Common myeloid progenitor, CD34-positive (primary cell): ENCODE data around the gene CCT3.

ENCODE experiments used
- CTCF ChIA-PET: fragments of 350-600 bp; sonication (Branson Sonifier 250); formaldehyde crosslinking; loops from one replicate; lab custom pipeline; 2021; ENCODE audit warnings: antibody characterized with exemption; lab: Charles Lee
- POLR2A ChIA-PET: fragments of 350-600 bp; sonication (Branson Sonifier 250); formaldehyde crosslinking; loops from one replicate; lab custom pipeline; 2021; ENCODE audit warnings: antibody characterized with exemption; lab: Charles Lee
- DNase-seq, 3 donors: peaks; one replicate each; pipeline versions ENCODE4 v3.0.0 to v3.0.0-alpha.2; 2013
- H3K27ac ChIP-seq, 2 experiments: 1 replicate in 1 of 2; 2 replicates in 1 of 2; pipeline ENCODE4 v1.7.0; 2013; ENCODE audit warnings: inconsistent platforms in 2 of 2, low read length in 2 of 2, mild to moderate bottlenecking in 2 of 2, low read depth in 1 of 2, moderate library complexity in 1 of 2; ENCODE audit not compliant: severe bottlenecking in 2 of 2, insufficient read depth in 1 of 2, poor library complexity in 1 of 2
- H3K27me3 ChIP-seq, 5 experiments: replicated peaks in 2 of 5; 1 replicate in 3 of 5; 2 replicates in 2 of 5; pipeline versions ENCODE4 v1.6.1 to v1.7.0; 2013; ENCODE audit warnings: low read length in 4 of 5, mild to moderate bottlenecking in 2 of 5, moderate library complexity in 2 of 5, inconsistent platforms in 1 of 5; ENCODE audit not compliant: insufficient read depth in 5 of 5, control insufficient read depth in 4 of 5
- H3K36me3 ChIP-seq, 4 experiments: 1 replicate in 2 of 4; 2 replicates in 2 of 4; pipeline versions ENCODE4 v1.6.1 to v1.7.0; 2013; ENCODE audit warnings: low read length in 3 of 4, control low read depth in 1 of 4, mild to moderate bottlenecking in 1 of 4; ENCODE audit not compliant: control insufficient read depth in 4 of 4, insufficient read depth in 4 of 4
- H3K4me1 ChIP-seq, 4 experiments: 1 replicate in 3 of 4; 2 replicates in 1 of 4; pipeline versions ENCODE4 v1.6.1 to v1.7.1; 2013; ENCODE audit warnings: low read length in 3 of 4, mild to moderate bottlenecking in 3 of 4, control low read depth in 1 of 4, inconsistent platforms in 1 of 4, moderate library complexity in 1 of 4; ENCODE audit not compliant: control insufficient read depth in 4 of 4, insufficient read depth in 4 of 4; ENCODE audit errors: control extremely low read depth in 1 of 4
- H3K4me3 ChIP-seq, 7 experiments: 1 replicate in 4 of 7; 2 replicates in 3 of 7; pipeline versions ENCODE4 v1.5.1 to v1.7.0; 2013; ENCODE audit warnings: mild to moderate bottlenecking in 7 of 7, low read length in 6 of 7, moderate library complexity in 6 of 7, inconsistent platforms in 2 of 7, low read depth in 2 of 7, control low read depth in 1 of 7; ENCODE audit not compliant: insufficient read depth in 4 of 7, control insufficient read depth in 1 of 7; ENCODE audit errors: extremely low read depth in 1 of 7
- H3K9me3 ChIP-seq, 5 experiments: 1 replicate in 4 of 5; 2 replicates in 1 of 5; pipeline versions ENCODE4 v1.6.1 to v1.7.1; 2013; ENCODE audit warnings: low read length in 4 of 5, mild to moderate bottlenecking in 2 of 5, inconsistent platforms in 1 of 5, low read depth in 1 of 5, moderate library complexity in 1 of 5; ENCODE audit not compliant: control insufficient read depth in 4 of 5, insufficient read depth in 2 of 5; ENCODE audit errors: control extremely low read depth in 1 of 5
- WGBS: methylation state at CpG from one replicate; pipeline ENCODE4 v1.1.5; 2013; ENCODE audit not compliant: insufficient coverage; 5-methylcytosine and 5-hydroxymethylcytosine counted together

The CCT3 gene

DNA sequence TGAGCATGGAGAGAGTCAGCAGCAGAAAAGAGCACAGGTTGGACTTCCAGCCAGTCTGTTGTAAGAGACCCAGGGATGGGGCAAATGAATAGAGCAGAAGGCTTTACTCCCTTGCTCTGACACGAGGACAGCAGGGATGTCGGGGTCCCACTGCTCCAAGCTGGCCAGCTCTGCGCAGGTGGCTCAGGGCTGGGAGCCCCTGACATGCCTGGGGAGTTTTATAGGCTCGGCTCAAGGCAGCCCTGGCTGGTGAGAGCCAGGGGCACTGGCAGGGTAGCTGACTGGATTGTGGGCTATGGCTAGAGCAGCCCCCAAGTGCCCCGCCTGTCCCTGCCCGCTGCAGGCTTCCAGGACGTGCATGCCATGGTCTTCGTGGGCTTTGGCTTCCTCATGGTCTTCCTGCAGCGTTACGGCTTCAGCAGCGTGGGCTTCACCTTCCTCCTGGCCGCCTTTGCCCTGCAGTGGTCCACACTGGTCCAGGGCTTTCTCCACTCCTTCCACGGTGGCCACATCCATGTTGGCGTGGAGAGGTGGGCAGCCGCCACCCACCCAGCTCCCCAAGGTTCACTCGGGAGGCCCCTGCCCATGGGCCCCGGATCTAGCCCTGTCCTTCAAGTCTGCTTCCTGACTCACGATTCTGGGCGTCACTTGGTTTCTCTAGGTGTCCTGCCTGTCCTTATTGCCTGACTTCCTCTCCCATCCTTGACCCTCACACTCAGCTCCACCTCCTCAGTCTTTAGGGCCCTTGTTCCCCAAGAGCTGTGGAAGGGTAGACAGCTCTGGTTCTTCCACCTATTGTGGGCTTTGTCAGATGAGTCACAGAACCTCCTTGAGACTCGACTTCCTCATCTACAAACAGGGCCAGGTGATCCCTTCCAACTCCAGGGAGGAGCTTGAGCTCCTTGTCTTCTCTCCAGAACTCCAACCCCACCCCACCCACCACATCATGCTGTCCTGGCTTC is 39.1 kb upstream of the CCT3 start:
- Histone ChIP-seq H3K36me3 (no peaks in the 10 kb centered on the region), H3K4me3 (no peak overlapping the region), H3K27ac (no peak overlapping the region), H3K27me3 (peaks cover 0 to 6% (median 3%) of the 10 kb centered on the region in 5 experiments), H3K9me3 (no peaks in the 10 kb centered on the region), H3K4me1 (peaks cover 0 to 13% (median 4%) of the 10 kb centered on the region in 4 experiments)
- POLR2A ChIA-PET = interaction anchor here (0.6 kb wide), 1 partner anchor 21 kb away, joined by 3 read pairs; no protein-coding TSS in a partner anchor
- 66% methylated on average over 19 of the region's 20 CpGs for WGBS
- CTCF ChIA-PET = interaction anchor here (1.0 to 5.9 kb wide), 7 partner anchors 9 to 240 kb away, joined by 3 to 48 read pairs (median 5); no protein-coding TSS in a partner anchor
- peak in 2 of 3 donors; percentile 23 to 29 for DNase-seq

DNA sequence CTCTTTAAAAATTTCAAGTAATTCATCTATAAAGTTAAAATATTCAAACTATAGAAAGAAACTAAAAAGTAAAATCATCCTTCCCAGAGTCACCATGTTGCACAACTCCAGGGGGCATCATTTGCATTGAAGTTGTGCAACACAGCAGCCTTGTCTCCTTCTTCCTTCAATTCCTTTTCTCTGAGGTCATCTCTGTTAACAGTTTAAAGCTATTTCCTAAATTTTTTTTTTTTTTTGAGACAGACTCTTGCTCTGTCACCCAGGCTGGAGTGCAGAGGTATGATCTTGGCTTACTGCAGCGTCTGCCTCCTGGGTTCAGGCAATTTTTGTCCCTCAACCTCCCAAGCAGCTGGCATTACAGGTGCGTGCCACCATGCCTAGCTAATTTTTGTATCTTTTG is 38.1 kb upstream of the CCT3 start:
- H3K36me3 ChIP-seq = no peaks in the 10 kb centered on the region
- H3K27ac ChIP-seq = no peak overlapping the region
- CTCF ChIA-PET = interaction anchor here (1.0 to 5.9 kb wide), 3 partner anchors 10 to 70 kb away, joined by 3 to 48 read pairs (median 35); no protein-coding TSS in a partner anchor
- 92% methylated on average over 2 of the region's 2 CpGs for WGBS
- peak in 1 of 3 donors; percentile 27 for DNase-seq
- POLR2A ChIA-PET = no interaction called here
- no peak overlapping the region for H3K4me3 ChIP-seq
- H3K9me3 ChIP-seq = no peaks in the 10 kb centered on the region
- peaks cover 0 to 5% (median 3%) of the 10 kb centered on the region in 5 experiments for H3K27me3 ChIP-seq
- H3K4me1 ChIP-seq = peaks cover 0 to 18% (median 7%) of the 10 kb centered on the region in 4 experiments

DNA sequence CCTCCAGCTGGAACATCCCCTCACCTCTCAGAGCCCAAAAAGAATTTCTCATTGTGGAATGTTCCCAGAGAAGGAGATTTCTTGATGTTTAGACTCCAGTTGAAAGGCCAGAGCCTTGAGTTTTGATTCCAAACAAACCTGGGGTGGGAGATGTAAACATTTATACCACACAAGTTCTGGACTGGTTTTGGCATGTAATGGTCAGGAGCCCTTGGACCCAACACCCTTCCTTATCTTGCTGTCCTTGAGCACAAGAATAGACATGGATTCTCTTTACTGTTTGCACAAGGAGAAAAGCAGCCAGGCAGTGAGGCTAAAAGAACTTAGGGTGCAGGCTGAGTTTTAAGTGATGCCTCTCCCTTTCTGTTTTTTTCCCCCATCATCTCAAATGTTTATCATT is 35.5 kb upstream of the CCT3 start:
- DNase-seq = no peak
- H3K27ac ChIP-seq = no peak overlapping the region
- no peaks in the 10 kb centered on the region for H3K36me3 ChIP-seq
- H3K4me1 ChIP-seq = peaks cover 0 to 28% (median 16%) of the 10 kb centered on the region in 4 experiments
- no peak overlapping the region for H3K4me3 ChIP-seq
- ChIA-PET CTCF (interaction anchor here (1.4 to 5.9 kb wide), 4 partner anchors 9 to 72 kb away, joined by 4 to 48 read pairs (median 10); no protein-coding TSS in a partner anchor), POLR2A (no interaction called here)
- H3K27me3 ChIP-seq = peaks cover 0 to 18% (median 7%) of the 10 kb centered on the region in 5 experiments
- no peaks in the 10 kb centered on the region for H3K9me3 ChIP-seq

DNA sequence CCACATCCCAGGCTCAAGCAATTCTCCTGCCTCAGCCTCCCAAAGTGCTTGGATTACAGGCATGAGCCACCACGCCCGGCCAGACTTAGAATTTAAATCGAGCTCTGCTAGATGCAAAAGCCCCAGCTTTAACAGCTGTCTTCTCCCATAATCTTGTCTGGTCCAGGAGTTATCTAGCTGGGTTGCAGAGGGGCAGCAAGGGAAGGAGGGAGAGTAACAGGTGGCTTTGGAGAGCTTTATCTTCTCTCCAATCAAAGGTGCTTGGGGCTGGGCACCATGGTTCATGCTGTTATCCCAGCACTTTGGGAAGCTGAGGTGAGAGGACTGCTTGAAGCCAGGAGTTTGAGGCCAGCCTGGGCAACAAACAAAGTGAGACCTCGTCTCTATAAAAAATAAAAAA is 34.8 kb upstream of the CCT3 start:
- H3K27me3 ChIP-seq = peaks cover 0 to 20% (median 7%) of the 10 kb centered on the region in 5 experiments

DNA sequence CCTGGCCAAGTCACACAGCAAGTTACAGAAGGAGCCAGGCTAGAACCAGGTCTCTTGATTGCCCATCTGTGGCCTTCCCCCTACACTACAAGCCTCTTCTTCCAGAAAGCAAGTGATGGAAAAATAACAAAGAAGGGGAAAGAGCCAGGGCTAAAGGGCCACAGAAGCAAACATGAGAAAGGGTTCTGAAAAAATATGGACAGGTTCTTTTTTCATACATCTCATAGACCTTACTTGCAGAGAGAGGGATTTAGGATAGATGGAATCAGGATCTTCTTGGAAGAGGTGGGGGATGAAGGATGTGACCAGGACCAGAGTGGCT is 34.1 kb upstream of the CCT3 start:
- Histone ChIP-seq H3K27me3 (peaks cover 0 to 23% (median 7%) of the 10 kb centered on the region in 5 experiments), H3K4me3 (no peak overlapping the region), H3K4me1 (peaks cover 0 to 25% (median 15%) of the 10 kb centered on the region in 4 experiments), H3K9me3 (no peaks in the 10 kb centered on the region), H3K36me3 (no peaks in the 10 kb centered on the region), H3K27ac (no peak overlapping the region)
- no peak for DNase-seq
- ChIA-PET POLR2A (no interaction called here), CTCF (interaction anchor here (0.6 to 4.4 kb wide), 9 partner anchors 9 to 153 kb away, joined by 3 to 30 read pairs (median 4); partner anchors contain the start of genes CCT3 and TSACC)

More for the DNA sequence above, 34.8 kb upstream of the CCT3 start:
- CTCF ChIA-PET = interaction anchor here (1.1 to 5.9 kb wide), 6 partner anchors 9 to 73 kb away, joined by 4 to 48 read pairs (median 4); no protein-coding TSS in a partner anchor
- POLR2A ChIA-PET = no interaction called here
- DNase-seq = no peak
- no peaks in the 10 kb centered on the region for H3K36me3 ChIP-seq
- no peak overlapping the region for H3K4me3 ChIP-seq
- peaks cover 0 to 28% (median 16%) of the 10 kb centered on the region in 4 experiments for H3K4me1 ChIP-seq
- H3K27ac ChIP-seq = no peak overlapping the region
- H3K9me3 ChIP-seq = no peaks in the 10 kb centered on the region
- WGBS = 67% methylated on average over 1 of the region's 4 CpGs

DNA sequence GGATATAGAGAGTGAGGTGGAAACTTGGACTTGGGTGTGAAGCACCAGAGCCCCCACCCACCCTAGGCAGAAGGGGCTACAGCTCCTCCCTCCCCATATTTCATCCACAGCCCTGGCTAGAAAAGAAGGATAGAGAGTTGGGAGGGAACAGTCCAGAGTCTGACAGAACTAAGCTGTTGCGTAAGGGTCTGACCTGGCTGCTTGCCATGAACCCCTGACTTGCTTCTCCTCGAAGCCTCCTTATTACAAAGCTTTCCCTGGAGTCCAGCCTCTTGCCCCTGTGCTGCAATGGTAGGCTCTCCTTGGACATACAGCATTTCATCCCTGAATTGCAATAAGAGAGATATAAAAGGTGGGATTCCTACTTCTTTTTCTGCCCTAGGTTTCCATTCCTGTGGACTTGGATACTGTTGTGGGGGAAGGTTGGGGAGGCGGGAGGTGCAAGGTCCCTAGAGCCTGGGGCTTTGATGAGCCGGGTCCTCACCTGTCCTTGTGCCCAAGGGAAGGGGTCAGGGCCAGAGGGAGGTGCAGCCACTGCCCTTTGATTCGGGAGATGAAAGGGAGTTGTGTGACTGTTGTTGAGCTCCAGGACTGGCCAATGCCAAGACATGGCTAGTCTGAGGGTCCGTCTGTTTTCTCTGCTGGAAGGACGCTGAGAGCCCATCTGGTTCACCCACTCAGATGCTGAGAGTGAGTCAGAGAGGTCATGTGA is 33.6 kb upstream of the CCT3 start:
- peak in 2 of 3 donors; percentile 59 to 67 for DNase-seq
- Histone ChIP-seq H3K27ac (no peak overlapping the region), H3K36me3 (no peaks in the 10 kb centered on the region), H3K4me1 (peaks cover 0 to 20% (median 12%) of the 10 kb centered on the region in 4 experiments), H3K27me3 (peaks cover 0 to 24% (median 7%) of the 10 kb centered on the region in 5 experiments), H3K9me3 (no peaks in the 10 kb centered on the region), H3K4me3 (no peak overlapping the region)
- ChIA-PET CTCF (interaction anchor here (0.6 to 4.4 kb wide), 10 partner anchors 8 to 318 kb away, joined by 3 to 30 read pairs (median 4); partner anchors contain the start of genes CCT3 and TSACC), POLR2A (no interaction called here)
- 33% methylated on average over 2 of the region's 7 CpGs for WGBS
